ENCODE measurements around the gene YDJC.

YDJC gene

GRCh38 chr22:21626735-21627469 lies 2.9 kb downstream of the YDJC start:
- Histone ChIP-seq H2AK5ac (ENCODE audit: low read length, severe bottlenecking) (no peak overlapping the region), H3K9me3 (ENCODE audit: control insufficient read depth, low read length) (no peaks in the 10 kb centered on the region), H4K8ac (ENCODE audit: low read length) (no peak overlapping the region), H3K23ac (ENCODE audit: low read length in 2 of 2) (no peak overlapping the region), H2BK5ac (ENCODE audit: low read depth, low read length, poor library complexity, severe bottlenecking) (no peak overlapping the region), H3K9ac (ENCODE audit: low read length) (no peak overlapping the region), H2BK120ac (ENCODE audit: low read depth, low read length) (no peak overlapping the region), H2BK12ac (ENCODE audit: low read length in 2 of 2) (no peak overlapping the region), H2BK15ac (ENCODE audit: low read depth, poor library complexity, severe bottlenecking) (no peak overlapping the region), H4K91ac (ENCODE audit: low read length) (no peak overlapping the region), H3K36me3 (ENCODE audit: control insufficient read depth in 1 of 2, insufficient read depth in 2 of 2, low read depth in 1 of 2, low read length in 2 of 2) (peaks cover 21 to 63% of the 10 kb centered on the region in 2 experiments), H3K4me1 (ENCODE audit: control insufficient read depth, insufficient read depth, low read depth, low read length) (peaks cover 24% of the 10 kb centered on the region), H2AFZ (ENCODE audit: low read depth, low read length) (no peak overlapping the region), H3K4me2 (ENCODE audit: low read length, poor library complexity, severe bottlenecking) (no peak overlapping the region), H3K14ac (ENCODE audit: low read length in 2 of 2) (no peak overlapping the region), H3K4ac (ENCODE audit: low read depth in 1 of 2, low read length in 2 of 2) (no peak overlapping the region), H3K27me3 (ENCODE audit: control insufficient read depth in 1 of 2, insufficient read depth in 1 of 2, low read length in 2 of 2) (no peaks in the 10 kb centered on the region), H3K27ac (ENCODE audit: low read length, poor library complexity, severe bottlenecking) (no peak overlapping the region), H3K4me3 (ENCODE audit: insufficient read depth in 1 of 2, low read depth in 1 of 2, low read length in 2 of 2) (no peak overlapping the region), H3K18ac (ENCODE audit: low read depth in 1 of 2, low read length in 2 of 2) (no peak overlapping the region), H3K79me1 (replicated peaks; ENCODE audit: low read length, poor library complexity, severe bottlenecking) (peaks cover 37% of the 10 kb centered on the region)
- DNase-seq = no peak
- 86% methylated on average over 11 of the region's 11 CpGs for WGBS

DNA sequence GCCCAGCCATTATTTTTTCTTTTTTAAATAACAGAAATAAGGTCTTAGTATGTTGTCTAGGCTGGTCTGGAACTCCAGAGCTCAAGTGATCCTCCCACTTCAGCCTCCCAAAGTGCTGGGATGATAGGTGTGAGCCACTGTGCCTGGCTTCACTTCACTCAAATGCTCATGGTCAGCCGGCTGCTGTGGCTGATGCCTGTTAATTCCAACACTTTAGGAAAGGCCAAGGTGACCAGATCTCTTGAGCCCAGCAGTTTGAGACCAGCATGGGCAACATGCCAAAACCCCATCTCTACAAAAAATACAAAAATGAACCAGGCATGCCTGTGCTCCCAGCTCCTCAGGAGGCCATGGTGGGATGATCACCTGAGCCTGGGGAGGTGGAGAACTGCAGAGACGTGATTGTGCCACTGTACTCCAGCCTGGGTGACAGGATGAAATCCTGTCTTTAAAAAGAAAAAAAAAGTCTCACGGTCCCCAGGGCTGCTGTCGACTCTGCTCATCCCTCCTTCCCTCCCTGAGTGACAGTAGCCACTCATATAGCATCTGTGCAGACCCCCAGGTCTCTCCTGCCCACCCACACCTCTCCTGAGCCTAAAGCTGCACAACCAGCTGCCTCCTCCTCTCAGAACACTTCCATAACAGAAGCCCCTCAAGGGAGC lies 3.6 kb downstream of the YDJC start:
- H3K79me1 ChIP-seq (replicated peaks; ENCODE audit: low read length, poor library complexity, severe bottlenecking) = peaks cover 37% of the 10 kb centered on the region
- no peaks in the 10 kb centered on the region for H3K9me3 ChIP-seq (ENCODE audit: control insufficient read depth, low read length)
- no peak overlapping the region for H2AK5ac ChIP-seq (ENCODE audit: low read length, severe bottlenecking)
- no peak overlapping the region for H3K9ac ChIP-seq (ENCODE audit: low read length)
- H3K4me2 ChIP-seq (ENCODE audit: low read length, poor library complexity, severe bottlenecking) = no peak overlapping the region
- no peak overlapping the region for H3K27ac ChIP-seq (ENCODE audit: low read length, poor library complexity, severe bottlenecking)
- no peaks in the 10 kb centered on the region for H3K27me3 ChIP-seq (ENCODE audit: control insufficient read depth in 1 of 2, insufficient read depth in 1 of 2, low read length in 2 of 2)
- H3K23ac ChIP-seq (ENCODE audit: low read length in 2 of 2) = no peak overlapping the region
- peaks cover 23 to 63% of the 10 kb centered on the region in 2 experiments for H3K36me3 ChIP-seq (ENCODE audit: control insufficient read depth in 1 of 2, insufficient read depth in 2 of 2, low read depth in 1 of 2, low read length in 2 of 2)
- DNase-seq = no peak
- no peak overlapping the region for H4K8ac ChIP-seq (ENCODE audit: low read length)
- 81% methylated on average over 4 of the region's 4 CpGs for WGBS
- H4K91ac ChIP-seq (ENCODE audit: low read length) = no peak overlapping the region
- no peak overlapping the region for H2BK120ac ChIP-seq (ENCODE audit: low read depth, low read length)
- no peak overlapping the region for H2BK12ac ChIP-seq (ENCODE audit: low read length in 2 of 2)
- no peak overlapping the region for H2AFZ ChIP-seq (ENCODE audit: low read depth, low read length)
- H2BK5ac ChIP-seq (ENCODE audit: low read depth, low read length, poor library complexity, severe bottlenecking) = no peak overlapping the region
- peaks cover 24% of the 10 kb centered on the region for H3K4me1 ChIP-seq (ENCODE audit: control insufficient read depth, insufficient read depth, low read depth, low read length)
- no peak overlapping the region for H2BK15ac ChIP-seq (ENCODE audit: low read depth, poor library complexity, severe bottlenecking)
- no peak overlapping the region for H3K4me3 ChIP-seq (ENCODE audit: insufficient read depth in 1 of 2, low read depth in 1 of 2, low read length in 2 of 2)
- no peak overlapping the region for H3K14ac ChIP-seq (ENCODE audit: low read length in 2 of 2)
- no peak overlapping the region for H3K18ac ChIP-seq (ENCODE audit: low read depth in 1 of 2, low read length in 2 of 2)
- no peak overlapping the region for H3K4ac ChIP-seq (ENCODE audit: low read depth in 1 of 2, low read length in 2 of 2)

DNA sequence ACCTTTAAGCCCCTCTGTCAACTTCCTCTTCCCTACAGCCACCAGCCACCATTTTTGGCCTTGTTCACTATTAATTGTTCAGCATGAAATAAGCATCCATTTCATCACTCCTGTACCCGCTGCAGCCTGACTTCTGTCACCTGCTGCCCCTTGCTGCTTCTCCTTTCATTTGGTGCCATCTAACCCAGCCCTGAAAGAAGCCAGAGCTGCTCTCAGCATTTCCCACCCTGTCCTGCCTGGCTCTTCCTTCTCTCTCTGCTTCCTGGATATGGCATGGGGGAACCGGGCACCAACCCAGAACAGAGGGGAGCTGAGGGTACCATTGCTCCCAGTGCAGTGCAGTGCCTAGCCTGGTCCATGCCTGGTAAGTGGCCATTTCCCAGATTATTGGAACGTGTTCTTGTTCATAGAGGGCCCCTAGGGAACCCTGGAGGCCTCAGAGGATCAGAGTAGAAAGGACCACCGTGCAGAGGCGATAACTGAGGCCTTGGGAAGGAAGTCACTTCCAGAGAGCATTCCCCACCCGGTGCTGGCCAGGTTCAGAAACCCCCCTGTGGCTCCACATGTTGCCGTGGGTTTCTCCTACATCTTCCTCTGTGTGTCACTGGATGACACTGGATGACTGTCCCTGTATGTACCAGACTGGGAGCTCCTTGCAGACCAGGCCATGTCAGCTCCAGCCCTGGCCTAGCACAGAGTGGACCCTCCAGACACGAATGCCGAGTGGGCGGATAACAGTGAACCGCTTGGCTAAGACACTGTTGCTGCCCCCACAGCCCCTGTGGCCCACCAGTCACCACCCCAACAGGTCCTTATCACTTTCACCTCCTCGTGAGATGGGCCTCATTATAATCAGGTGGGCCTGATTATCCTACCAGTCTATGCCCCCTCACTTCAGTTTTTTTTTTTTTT lies 4.7 kb downstream of the YDJC start:
- Histone ChIP-seq H4K91ac (ENCODE audit: low read length) (no peak overlapping the region), H3K27ac (ENCODE audit: low read length, poor library complexity, severe bottlenecking) (no peak overlapping the region), H2BK12ac (ENCODE audit: low read length in 2 of 2) (no peak overlapping the region), H3K9ac (ENCODE audit: low read length) (no peak overlapping the region), H3K27me3 (ENCODE audit: control insufficient read depth in 1 of 2, insufficient read depth in 1 of 2, low read length in 2 of 2) (no peaks in the 10 kb centered on the region), H2BK120ac (ENCODE audit: low read depth, low read length) (no peak overlapping the region), H4K8ac (ENCODE audit: low read length) (peak overlapping the region; percentile 27), H2AK5ac (ENCODE audit: low read length, severe bottlenecking) (no peak overlapping the region), H2BK15ac (ENCODE audit: low read depth, poor library complexity, severe bottlenecking) (no peak overlapping the region), H3K18ac (ENCODE audit: low read depth in 1 of 2, low read length in 2 of 2) (no peak overlapping the region), H3K4me3 (ENCODE audit: insufficient read depth in 1 of 2, low read depth in 1 of 2, low read length in 2 of 2) (no peak overlapping the region), H3K36me3 (ENCODE audit: control insufficient read depth in 1 of 2, insufficient read depth in 2 of 2, low read depth in 1 of 2, low read length in 2 of 2) (peaks cover 30 to 71% of the 10 kb centered on the region in 2 experiments), H3K4me2 (ENCODE audit: low read length, poor library complexity, severe bottlenecking) (no peak overlapping the region), H3K79me1 (replicated peaks; ENCODE audit: low read length, poor library complexity, severe bottlenecking) (peaks cover 40% of the 10 kb centered on the region), H2BK5ac (ENCODE audit: low read depth, low read length, poor library complexity, severe bottlenecking) (no peak overlapping the region), H3K23ac (ENCODE audit: low read length in 2 of 2) (no peak overlapping the region), H3K14ac (ENCODE audit: low read length in 2 of 2) (no peak overlapping the region), H3K4me1 (ENCODE audit: control insufficient read depth, insufficient read depth, low read depth, low read length) (peaks cover 31% of the 10 kb centered on the region), H3K4ac (ENCODE audit: low read depth in 1 of 2, low read length in 2 of 2) (no peak overlapping the region), H2AFZ (ENCODE audit: low read depth, low read length) (no peak overlapping the region), H3K9me3 (ENCODE audit: control insufficient read depth, low read length) (no peaks in the 10 kb centered on the region)
- 95% methylated on average over 12 of the region's 12 CpGs for WGBS
- no peak for DNase-seq

Measured in mesenchymal stem cell (in vitro differentiated cells and primary cell).